ENCODE results near the gene SMIM8.
"Not testable (repeated sequence)": the region's sequence is repeated elsewhere in the genome, so short reads cannot be mapped to it uniquely, and the experiment has no call there.

Gene SMIM8

GRCh38 chr6:87308970-87309369, 13.4 kb upstream of the SMIM8 start:
- no peak for TF ChIP-seq CTCF (conservative IDR thresholded peaks at IDR 0.05; ENCODE audit: low read depth, low read length)
- H3K9ac ChIP-seq: no peak overlapping the region
- H3K4me2 ChIP-seq: no peak overlapping the region
- no peaks in the 10 kb centered on the region for H3K4me1 ChIP-seq (ENCODE audit: low read depth, poor library complexity, severe bottlenecking)
- no peaks in the 10 kb centered on the region for H3K36me3 ChIP-seq (ENCODE audit: insufficient read depth)
- no peak overlapping the region for H3K27ac ChIP-seq
- no peak overlapping the region for H2AFZ ChIP-seq (ENCODE audit: low read depth)
- H4K20me1 ChIP-seq (ENCODE audit: insufficient read depth): no peaks in the 10 kb centered on the region
- no peaks in the 10 kb centered on the region for H3K27me3 ChIP-seq (ENCODE audit: insufficient read depth, low read depth)
- H3K4me3 ChIP-seq (IDR thresholded peaks at IDR 0.05; ENCODE audit: insufficient read depth, low read depth, low read length): no peak overlapping the region
- H3K79me2 ChIP-seq (ENCODE audit: insufficient read depth, low read depth): no peaks in the 10 kb centered on the region

GRCh38 chr6:87312860-87313259, 9.5 kb upstream of the SMIM8 start:
- Histone ChIP-seq H3K79me2 (ENCODE audit: insufficient read depth, low read depth) (no peaks in the 10 kb centered on the region), H3K9ac (no peak overlapping the region), H3K27ac (no peak overlapping the region), H4K20me1 (ENCODE audit: insufficient read depth) (no peaks in the 10 kb centered on the region), H3K4me2 (no peak overlapping the region), H3K36me3 (ENCODE audit: insufficient read depth) (no peaks in the 10 kb centered on the region), H3K4me3 (IDR thresholded peaks at IDR 0.05; ENCODE audit: insufficient read depth, low read depth, low read length) (no peak overlapping the region), H3K4me1 (ENCODE audit: low read depth, poor library complexity, severe bottlenecking) (no peaks in the 10 kb centered on the region), H3K27me3 (ENCODE audit: insufficient read depth, low read depth) (no peaks in the 10 kb centered on the region), H2AFZ (ENCODE audit: low read depth) (no peak overlapping the region)
- TF ChIP-seq CTCF (conservative IDR thresholded peaks at IDR 0.05; ENCODE audit: low read depth, low read length): no peak

GRCh38 chr6:87315071-87315470, 7.3 kb upstream of the SMIM8 start:
- H3K4me3 ChIP-seq (IDR thresholded peaks at IDR 0.05; ENCODE audit: insufficient read depth, low read depth, low read length): no peak overlapping the region

DNA sequence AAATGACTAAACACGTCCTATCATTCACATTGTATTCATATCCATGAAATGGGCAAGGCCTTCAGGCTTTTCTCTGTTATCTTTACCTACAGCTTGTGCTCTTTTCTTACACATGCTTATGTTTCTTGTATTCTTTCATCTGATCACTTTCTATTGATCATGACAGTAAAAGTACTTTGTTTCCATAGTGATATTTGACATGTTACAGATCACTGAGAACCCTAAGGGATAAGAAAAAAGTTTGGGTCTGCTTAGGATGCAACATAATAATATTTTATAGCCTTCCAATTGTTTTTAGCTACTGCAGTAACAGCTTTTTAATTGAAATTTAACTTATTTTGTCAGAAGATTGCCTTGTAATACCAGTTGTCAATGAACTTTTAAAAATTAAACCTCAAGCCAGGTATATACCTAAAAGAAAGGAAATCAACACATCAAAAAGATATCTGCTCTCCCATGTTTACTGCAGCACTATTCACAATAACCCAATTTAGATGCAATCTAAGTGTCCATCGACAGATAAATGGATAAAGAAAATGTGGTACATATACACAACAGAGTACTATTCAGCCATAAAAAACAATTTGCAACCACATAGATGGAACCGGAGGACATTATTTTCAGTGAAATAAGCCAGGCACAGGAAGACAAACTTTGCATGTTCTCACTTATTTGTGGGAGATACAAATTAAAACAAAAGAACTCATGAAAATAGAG, 3.0 kb upstream of the SMIM8 start:
- no peak overlapping the region for H3K9ac ChIP-seq
- H4K20me1 ChIP-seq (ENCODE audit: insufficient read depth): no peaks in the 10 kb centered on the region
- H2AFZ ChIP-seq (ENCODE audit: low read depth): no peak overlapping the region
- H3K27ac ChIP-seq: no peak overlapping the region
- H3K27me3 ChIP-seq (ENCODE audit: insufficient read depth, low read depth): no peaks in the 10 kb centered on the region
- no peaks in the 10 kb centered on the region for H3K4me1 ChIP-seq (ENCODE audit: low read depth, poor library complexity, severe bottlenecking)
- no peaks in the 10 kb centered on the region for H3K79me2 ChIP-seq (ENCODE audit: insufficient read depth, low read depth)
- H3K4me2 ChIP-seq: no peak overlapping the region
- TF ChIP-seq CTCF (conservative IDR thresholded peaks at IDR 0.05; ENCODE audit: low read depth, low read length): no peak
- H3K4me3 ChIP-seq (IDR thresholded peaks at IDR 0.05; ENCODE audit: insufficient read depth, low read depth, low read length): no peak overlapping the region
- no peaks in the 10 kb centered on the region for H3K36me3 ChIP-seq (ENCODE audit: insufficient read depth)

More at GRCh38 chr6:87315071-87315470, 7.3 kb upstream of the SMIM8 start:
- Histone ChIP-seq H3K27ac (no peak overlapping the region), H3K4me1 (ENCODE audit: low read depth, poor library complexity, severe bottlenecking) (no peaks in the 10 kb centered on the region), H3K4me2 (no peak overlapping the region), H4K20me1 (ENCODE audit: insufficient read depth) (no peaks in the 10 kb centered on the region), H2AFZ (ENCODE audit: low read depth) (no peak overlapping the region), H3K27me3 (ENCODE audit: insufficient read depth, low read depth) (no peaks in the 10 kb centered on the region), H3K36me3 (ENCODE audit: insufficient read depth) (no peaks in the 10 kb centered on the region), H3K79me2 (ENCODE audit: insufficient read depth, low read depth) (no peaks in the 10 kb centered on the region), H3K9ac (no peak overlapping the region)
- TF ChIP-seq CTCF (conservative IDR thresholded peaks at IDR 0.05; ENCODE audit: low read depth, low read length): no peak

- H3K36me3 ChIP-seq (ENCODE audit: insufficient read depth); H3K4me3 ChIP-seq (IDR thresholded peaks at IDR 0.05; ENCODE audit: insufficient read depth, low read depth, low read length); H2AFZ ChIP-seq (ENCODE audit: low read depth); H3K27ac ChIP-seq; H3K79me2 ChIP-seq (ENCODE audit: insufficient read depth, low read depth); H3K4me1 ChIP-seq (ENCODE audit: low read depth, poor library complexity, severe bottlenecking); H3K27me3 ChIP-seq (ENCODE audit: insufficient read depth, low read depth); H3K9ac ChIP-seq; H3K4me2 ChIP-seq; H4K20me1 ChIP-seq (ENCODE audit: insufficient read depth): not testable (repeated sequence)
These were observed 1.5 kb downstream of the SMIM8 start for GRCh38 chr6:87323880-87324279.

All from KMS-11 (cell line).